ENCODE results near the gene GUK1. TPM values are rescaled to one million over a fixed set of nuclear protein-coding genes. Genes with fewer than 3 reads are reported as not detected.
A peak's percentile ranks its signal among the peaks of the same experiment; 100 is the strongest.

Gene GUK1
- polyA plus RNA-seq, 1 donor from 2014 or later, result 502 TPM

DNA sequence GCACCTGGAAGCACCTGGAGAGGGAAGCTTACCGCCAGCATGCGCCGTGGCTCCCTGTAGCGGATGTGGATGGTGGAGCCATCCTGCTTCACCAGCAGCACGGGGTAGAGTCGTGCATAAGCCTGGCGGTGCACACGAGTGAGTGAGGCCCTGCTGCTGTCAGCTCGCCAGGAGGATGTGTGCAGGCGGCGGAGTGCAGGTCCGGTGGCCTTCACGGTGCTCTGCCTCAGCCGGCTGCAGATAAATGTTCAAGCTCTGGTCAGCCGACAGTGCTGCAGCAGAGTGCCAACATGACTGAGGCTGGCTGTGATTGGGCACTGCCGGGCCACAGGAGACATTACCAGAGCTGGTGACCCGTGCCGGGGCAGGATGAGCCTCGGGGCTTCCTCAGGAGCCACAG, 32.4 kb upstream of the GUK1 start:
- TF ChIP-seq RAD21 (conservative IDR thresholded peaks at IDR 0.05) (no peak), TAF1 (IDR thresholded peaks at IDR 0.05; ENCODE audit: low read depth) (no peak), POLR2AphosphoS5 (IDR thresholded peaks at IDR 0.05) (no peak), EP300 (conservative IDR thresholded peaks at IDR 0.05; ENCODE audit: poor library complexity, severe bottlenecking) (no peak), MXI1 (conservative IDR thresholded peaks at IDR 0.05; ENCODE audit: poor library complexity, severe bottlenecking) (no peak), EZH2 (IDR thresholded peaks at IDR 0.05; ENCODE audit: borderline replicate concordance, insufficient read depth, low read length, poor library complexity, severe bottlenecking) (no peak), SMC3 (conservative IDR thresholded peaks at IDR 0.05; ENCODE audit: poor library complexity) (no peak)
- TF ChIP-seq, protein P1, sequence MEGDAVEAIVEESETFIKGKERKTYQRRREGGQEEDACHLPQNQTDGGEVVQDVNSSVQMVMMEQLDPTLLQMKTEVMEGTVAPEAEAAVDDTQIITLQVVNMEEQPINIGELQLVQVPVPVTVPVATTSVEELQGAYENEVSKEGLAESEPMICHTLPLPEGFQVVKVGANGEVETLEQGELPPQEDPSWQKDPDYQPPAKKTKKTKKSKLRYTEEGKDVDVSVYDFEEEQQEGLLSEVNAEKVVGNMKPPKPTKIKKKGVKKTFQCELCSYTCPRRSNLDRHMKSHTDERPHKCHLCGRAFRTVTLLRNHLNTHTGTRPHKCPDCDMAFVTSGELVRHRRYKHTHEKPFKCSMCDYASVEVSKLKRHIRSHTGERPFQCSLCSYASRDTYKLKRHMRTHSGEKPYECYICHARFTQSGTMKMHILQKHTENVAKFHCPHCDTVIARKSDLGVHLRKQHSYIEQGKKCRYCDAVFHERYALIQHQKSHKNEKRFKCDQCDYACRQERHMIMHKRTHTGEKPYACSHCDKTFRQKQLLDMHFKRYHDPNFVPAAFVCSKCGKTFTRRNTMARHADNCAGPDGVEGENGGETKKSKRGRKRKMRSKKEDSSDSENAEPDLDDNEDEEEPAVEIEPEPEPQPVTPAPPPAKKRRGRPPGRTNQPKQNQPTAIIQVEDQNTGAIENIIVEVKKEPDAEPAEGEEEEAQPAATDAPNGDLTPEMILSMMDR (IDR thresholded peaks at IDR 0.05; ENCODE audit: poor library complexity, severe bottlenecking), result no peak
- TF ChIP-seq, protein P2, sequence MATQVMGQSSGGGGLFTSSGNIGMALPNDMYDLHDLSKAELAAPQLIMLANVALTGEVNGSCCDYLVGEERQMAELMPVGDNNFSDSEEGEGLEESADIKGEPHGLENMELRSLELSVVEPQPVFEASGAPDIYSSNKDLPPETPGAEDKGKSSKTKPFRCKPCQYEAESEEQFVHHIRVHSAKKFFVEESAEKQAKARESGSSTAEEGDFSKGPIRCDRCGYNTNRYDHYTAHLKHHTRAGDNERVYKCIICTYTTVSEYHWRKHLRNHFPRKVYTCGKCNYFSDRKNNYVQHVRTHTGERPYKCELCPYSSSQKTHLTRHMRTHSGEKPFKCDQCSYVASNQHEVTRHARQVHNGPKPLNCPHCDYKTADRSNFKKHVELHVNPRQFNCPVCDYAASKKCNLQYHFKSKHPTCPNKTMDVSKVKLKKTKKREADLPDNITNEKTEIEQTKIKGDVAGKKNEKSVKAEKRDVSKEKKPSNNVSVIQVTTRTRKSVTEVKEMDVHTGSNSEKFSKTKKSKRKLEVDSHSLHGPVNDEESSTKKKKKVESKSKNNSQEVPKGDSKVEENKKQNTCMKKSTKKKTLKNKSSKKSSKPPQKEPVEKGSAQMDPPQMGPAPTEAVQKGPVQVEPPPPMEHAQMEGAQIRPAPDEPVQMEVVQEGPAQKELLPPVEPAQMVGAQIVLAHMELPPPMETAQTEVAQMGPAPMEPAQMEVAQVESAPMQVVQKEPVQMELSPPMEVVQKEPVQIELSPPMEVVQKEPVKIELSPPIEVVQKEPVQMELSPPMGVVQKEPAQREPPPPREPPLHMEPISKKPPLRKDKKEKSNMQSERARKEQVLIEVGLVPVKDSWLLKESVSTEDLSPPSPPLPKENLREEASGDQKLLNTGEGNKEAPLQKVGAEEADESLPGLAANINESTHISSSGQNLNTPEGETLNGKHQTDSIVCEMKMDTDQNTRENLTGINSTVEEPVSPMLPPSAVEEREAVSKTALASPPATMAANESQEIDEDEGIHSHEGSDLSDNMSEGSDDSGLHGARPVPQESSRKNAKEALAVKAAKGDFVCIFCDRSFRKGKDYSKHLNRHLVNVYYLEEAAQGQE (IDR thresholded peaks at IDR 0.05; ENCODE audit: borderline replicate concordance), result no peak
- no peak overlapping the region for H3K27ac ChIP-seq (ENCODE audit: low read length)
- H3K27me3 ChIP-seq (ENCODE audit: insufficient read depth, low read depth, low read length), result no peaks in the 10 kb centered on the region
- no peak overlapping the region for H2AFZ ChIP-seq (ENCODE audit: low read depth, low read length)
- H3K36me3 ChIP-seq (ENCODE audit: insufficient read depth, low read length), result no peaks in the 10 kb centered on the region
- no peaks in the 10 kb centered on the region for H3K9me3 ChIP-seq (ENCODE audit: low read length)
- H3K4me3 ChIP-seq (ENCODE audit: low read length), result peak overlapping the region; percentile 82
- no peaks in the 10 kb centered on the region for H3F3A ChIP-seq (ENCODE audit: insufficient read depth, low read length, poor library complexity, severe bottlenecking)
- H3K79me2 ChIP-seq (replicated peaks; ENCODE audit: insufficient read depth, low read length), result peaks cover 18% of the 10 kb centered on the region
- H3K9me2 ChIP-seq (ENCODE audit: insufficient read depth, low read length), result no peaks in the 10 kb centered on the region
- H3K4me2 ChIP-seq (ENCODE audit: low read length), result no peak overlapping the region
- H3K9ac ChIP-seq (ENCODE audit: low read length), result no peak overlapping the region
- no peaks in the 10 kb centered on the region for H4K20me1 ChIP-seq (ENCODE audit: insufficient read depth)

DNA sequence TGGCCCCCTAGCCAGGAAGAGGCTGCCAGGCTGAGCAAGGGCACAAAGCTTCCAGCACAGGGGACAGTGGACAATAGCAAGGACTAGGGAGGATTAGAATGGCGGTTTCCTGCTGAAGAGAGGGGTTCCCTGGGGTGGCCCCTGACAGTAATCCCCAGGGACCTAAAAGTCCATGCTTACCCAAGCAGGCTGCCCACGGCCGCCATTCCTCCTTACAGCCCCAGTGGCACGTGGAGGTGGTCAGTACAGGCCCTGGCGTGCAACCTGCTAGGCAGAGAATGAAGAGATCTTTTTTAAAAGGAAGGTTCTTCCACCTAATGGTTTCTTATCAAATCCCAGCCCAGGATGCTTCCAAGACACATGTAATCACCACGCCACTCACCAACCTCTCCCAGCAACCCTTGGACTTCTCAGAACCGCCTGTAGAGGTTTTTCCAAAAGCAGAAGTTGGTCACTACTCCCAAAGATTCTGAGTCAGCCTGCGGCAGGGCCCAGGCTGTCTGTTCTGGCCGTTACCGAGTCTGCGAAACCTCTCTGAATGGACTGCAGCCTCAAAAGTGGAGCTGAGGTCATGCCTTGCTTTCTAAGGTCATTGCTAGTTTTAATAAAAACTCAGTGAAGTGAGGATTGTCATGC, 31.9 kb upstream of the GUK1 start:
- Histone ChIP-seq H3K9me2 (ENCODE audit: insufficient read depth, low read length) (no peaks in the 10 kb centered on the region), H3K27me3 (ENCODE audit: insufficient read depth, low read depth, low read length) (no peaks in the 10 kb centered on the region), H3K4me2 (ENCODE audit: low read length) (peak overlapping the region; percentile 85), H3K9ac (ENCODE audit: low read length) (peak overlapping the region; percentile 88), H3K27ac (ENCODE audit: low read length) (peak overlapping the region; percentile 76), H3F3A (ENCODE audit: insufficient read depth, low read length, poor library complexity, severe bottlenecking) (no peaks in the 10 kb centered on the region), H3K36me3 (ENCODE audit: insufficient read depth, low read length) (no peaks in the 10 kb centered on the region), H3K4me3 (ENCODE audit: low read length) (peak overlapping the region; percentile 82), H4K20me1 (ENCODE audit: insufficient read depth) (no peaks in the 10 kb centered on the region), H3K9me3 (ENCODE audit: low read length) (no peaks in the 10 kb centered on the region), H2AFZ (ENCODE audit: low read depth, low read length) (no peak overlapping the region), H3K79me2 (replicated peaks; ENCODE audit: insufficient read depth, low read length) (peaks cover 18% of the 10 kb centered on the region)
- TF ChIP-seq POLR2AphosphoS5 (IDR thresholded peaks at IDR 0.05) (no peak), TAF1 (IDR thresholded peaks at IDR 0.05; ENCODE audit: low read depth) (no peak), MXI1 (conservative IDR thresholded peaks at IDR 0.05; ENCODE audit: poor library complexity, severe bottlenecking) (no peak), EP300 (conservative IDR thresholded peaks at IDR 0.05; ENCODE audit: poor library complexity, severe bottlenecking) (no peak), SMC3 (conservative IDR thresholded peaks at IDR 0.05; ENCODE audit: poor library complexity) (no peak)
